EH (cell line): ENCODE measurements around the gene FAM222A.
"Not testable (repeated sequence)": the region's sequence is repeated elsewhere in the genome, so short reads cannot be mapped to it uniquely, and the experiment has no call there.

Source experiments
- DNase-seq: peaks from one replicate; pipeline ENCODE4 v3.0.0-alpha.2; 2015; ENCODE audit warnings: low read depth

The FAM222A gene

GRCh38 chr12:109693653-109694600 lies 19.7 kb upstream of the FAM222A start:
- DNase-seq: no peak

GRCh38 chr12:109694629-109695028 lies 19.0 kb upstream of the FAM222A start:
- DNase-seq: not testable (repeated sequence)

- no peak for DNase-seq
Measured at GRCh38 chr12:109695416-109695815, 18.2 kb upstream of the FAM222A start.

GRCh38 chr12:109695961-109696461 lies 17.6 kb upstream of the FAM222A start:
- DNase-seq: no peak

- peak; percentile 32 for DNase-seq
Measured at GRCh38 chr12:109696485-109697269, 16.9 kb upstream of the FAM222A start.

- DNase-seq: no peak
Measured at GRCh38 chr12:109697270-109697553, 16.4 kb upstream of the FAM222A start.

- DNase-seq: no peak
Measured at GRCh38 chr12:109697877-109698468, 15.7 kb upstream of the FAM222A start.

- DNase-seq: no peak
Measured at GRCh38 chr12:109698820-109699219, 14.8 kb upstream of the FAM222A start.

- no peak for DNase-seq
Measured at GRCh38 chr12:109701064-109701463, 12.6 kb upstream of the FAM222A start.

GRCh38 chr12:109702111-109702841 lies 11.3 kb upstream of the FAM222A start:
- DNase-seq: peak; percentile 5

- no peak for DNase-seq
Measured at GRCh38 chr12:109703684-109704083, 9.9 kb upstream of the FAM222A start.

GRCh38 chr12:109704371-109705098 lies 9.1 kb upstream of the FAM222A start:
- DNase-seq: no peak

- DNase-seq: no peak
Measured at GRCh38 chr12:109705291-109705690, 8.3 kb upstream of the FAM222A start.

GRCh38 chr12:109706398-109706746 lies 7.3 kb upstream of the FAM222A start:
- no peak for DNase-seq

- DNase-seq: no peak
Measured at GRCh38 chr12:109706747-109707469, 6.7 kb upstream of the FAM222A start.

- DNase-seq: no peak
Measured at GRCh38 chr12:109707470-109707821, 6.2 kb upstream of the FAM222A start.

- no peak for DNase-seq
Measured at GRCh38 chr12:109708939-109709338, 4.7 kb upstream of the FAM222A start.

GRCh38 chr12:109709401-109709991 lies 4.1 kb upstream of the FAM222A start:
- DNase-seq: no peak

- DNase-seq: no peak
Measured at GRCh38 chr12:109710205-109710746, 3.3 kb upstream of the FAM222A start.
